Brain pericyte (primary cell): Measurements from ENCODE around the gene OSBPL10.

ENCODE experiments used
- DNase-seq: peaks from one replicate; pipeline ENCODE4 v3.0.0-alpha.2; 2012; ENCODE audit warnings: low read depth, low spot score

OSBPL10 gene

GRCh38 chr3:31776016-31776415 is 205.0 kb downstream of the OSBPL10 start:
- DNase-seq, result no peak

GRCh38 chr3:31775383-31775782 is 205.7 kb downstream of the OSBPL10 start:
- DNase-seq, result no peak

- DNase-seq, result no peak
These were observed 208.1 kb downstream of the OSBPL10 start for GRCh38 chr3:31772758-31773473.

GRCh38 chr3:31772272-31772671 is 208.8 kb downstream of the OSBPL10 start:
- no peak for DNase-seq

- no peak for DNase-seq
These were observed 210.2 kb downstream of the OSBPL10 start for GRCh38 chr3:31770822-31771326.

GRCh38 chr3:31768479-31769125 is 212.5 kb downstream of the OSBPL10 start:
- no peak for DNase-seq

GRCh38 chr3:31767920-31768319 is 213.1 kb downstream of the OSBPL10 start:
- DNase-seq, result no peak

GRCh38 chr3:31766669-31767068 is 214.4 kb downstream of the OSBPL10 start:
- DNase-seq, result no peak

- no peak for DNase-seq
These were observed 215.2 kb downstream of the OSBPL10 start for GRCh38 chr3:31765871-31766270.

- no peak for DNase-seq
These were observed 217.3 kb downstream of the OSBPL10 start for GRCh38 chr3:31763731-31764130.

- no peak for DNase-seq
These were observed 218.1 kb downstream of the OSBPL10 start for GRCh38 chr3:31762888-31763351.

- no peak for DNase-seq
These were observed 218.8 kb downstream of the OSBPL10 start for GRCh38 chr3:31762097-31762764.

GRCh38 chr3:31760654-31761053 is 220.4 kb downstream of the OSBPL10 start:
- DNase-seq, result no peak

GRCh38 chr3:31758322-31758965 is 222.6 kb downstream of the OSBPL10 start:
- DNase-seq, result no peak

GRCh38 chr3:31755926-31756658 is 225.0 kb downstream of the OSBPL10 start:
- DNase-seq, result no peak

GRCh38 chr3:31754575-31755278 is 226.3 kb downstream of the OSBPL10 start:
- DNase-seq, result no peak

- no peak for DNase-seq
These were observed 228.0 kb downstream of the OSBPL10 start for GRCh38 chr3:31753050-31753425.

GRCh38 chr3:31752305-31753049 is 228.6 kb downstream of the OSBPL10 start:
- DNase-seq, result no peak

- no peak for DNase-seq
These were observed 230.7 kb downstream of the OSBPL10 start for GRCh38 chr3:31750341-31750740.

GRCh38 chr3:31748933-31749295 is 232.1 kb downstream of the OSBPL10 start:
- DNase-seq, result no peak
